Endothelial cell of umbilical vein (primary cell): ENCODE data around the gene FIBCD1. TPM values are rescaled to one million over a fixed set of nuclear protein-coding genes. Genes with fewer than 3 reads are reported as not detected.

Experiments used
- BruUV-seq: library from RNA; stranded (reverse); fragments of 400-500 nt; replicated peaks from 2 replicates; lab custom pipeline; 2021; lab: Mats Ljungman, UMichigan
- CTCF ChIA-PET: fragments of 300-600, 350-600 bp; sonication (Branson Sonifier 250); formaldehyde crosslinking; loops from one replicate; lab custom pipeline; 2021; ENCODE audit warnings: antibody characterized with exemption, inconsistent platforms; lab: Charles Lee
- POLR2A ChIA-PET: fragments of 300-600, 350-600 bp; sonication (Branson Sonifier 250); formaldehyde crosslinking; loops from one replicate; lab custom pipeline; 2021; ENCODE audit warnings: antibody characterized with exemption, inconsistent platforms; lab: Charles Lee
- DNase-seq: peaks from one replicate; pipeline ENCODE4 v3.0.0-alpha.2; 2011; ENCODE audit warnings: low read depth, low spot score
- FAIRE-seq: peaks from 2 replicates; lab custom pipeline; 2011; peaks lifted over from hg19 to GRCh38; lab: Jason Lieb, UNC
- H2AFZ ChIP-seq: 2 replicates; pipeline ENCODE4 v1.6.0; 2012; ENCODE audit warnings: low read depth, low read length, control low read depth, inconsistent platforms
- H3K27ac ChIP-seq: 2 replicates; pipeline ENCODE4 v1.5.1; 2011; ENCODE audit warnings: low read depth, mild to moderate bottlenecking, control low read depth, low read length, moderate library complexity; ENCODE audit not compliant: insufficient read depth
- H3K27me3 ChIP-seq, 2 experiments: 2 replicates each; pipeline versions ENCODE4 v1.6.0 to v1.6.1; 2011; ENCODE audit warnings: low read length in 2 of 2, mixed read lengths in 1 of 2; ENCODE audit not compliant: control insufficient read depth in 2 of 2, insufficient read depth in 2 of 2
- H3K36me3 ChIP-seq, 2 experiments: 2 replicates in 1 of 2; 3 replicates in 1 of 2; pipeline ENCODE4 v1.5.1; 2011; ENCODE audit warnings: low read length in 2 of 2, mild to moderate bottlenecking in 1 of 2, moderate library complexity in 1 of 2; ENCODE audit not compliant: control insufficient read depth in 2 of 2, insufficient read depth in 2 of 2; ENCODE audit errors: extremely low read depth in 1 of 2
- H3K4me1 ChIP-seq: 3 replicates; pipeline ENCODE4 v1.5.1; 2011; ENCODE audit warnings: mild to moderate bottlenecking, low read length; ENCODE audit not compliant: control insufficient read depth, insufficient read depth; ENCODE audit errors: extremely low read depth
- H3K4me2 ChIP-seq: 2 replicates; pipeline ENCODE4 v1.6.1; 2011; ENCODE audit warnings: low read length, control low read depth, mixed read lengths; ENCODE audit not compliant: insufficient read depth
- H3K4me3 ChIP-seq, 3 experiments: fragments of 200-600 bp in 1 of 3; sonication (generic), shearing (Covaris generic) in 1 of 3; replicated peaks in 1 of 3; 2 replicates each; pipeline ENCODE4 v1.5.1; 2011 to 2016; ENCODE audit warnings: control low read depth in 3 of 3, low read length in 3 of 3, mild to moderate bottlenecking in 2 of 3, inconsistent platforms in 1 of 3, low read depth in 1 of 3, moderate library complexity in 1 of 3; ENCODE audit not compliant: insufficient read depth in 1 of 3
- H3K79me2 ChIP-seq: 2 replicates; pipeline ENCODE4 v1.6.0; 2012; ENCODE audit warnings: low read length, inconsistent platforms; ENCODE audit not compliant: control insufficient read depth, insufficient read depth
- H3K9ac ChIP-seq: replicated peaks from 2 replicates; pipeline ENCODE3; 2011; ENCODE audit warnings: low read length, control low read depth; ENCODE audit not compliant: insufficient read depth; ENCODE audit errors: extremely low read depth
- H3K9me1 ChIP-seq: replicated peaks from 3 replicates; pipeline ENCODE4 v1.6.0; 2011; ENCODE audit warnings: mild to moderate bottlenecking, low read length; ENCODE audit not compliant: control insufficient read depth, insufficient read depth; ENCODE audit errors: extremely low read depth
- H3K9me3 ChIP-seq: replicated peaks from 2 replicates; pipeline ENCODE4 v1.5.1; 2012; ENCODE audit warnings: low read length, inconsistent platforms; ENCODE audit not compliant: control insufficient read depth, insufficient read depth
- H4K20me1 ChIP-seq: replicated peaks from 2 replicates; pipeline ENCODE3; 2011; ENCODE audit warnings: mild to moderate bottlenecking, low read length; ENCODE audit not compliant: control insufficient read depth, insufficient read depth; ENCODE audit errors: extremely low read depth
- CTCF ChIP-seq, 2 donors: IDR thresholded peaks; 1 replicate in 1 of 2; 2 replicates in 1 of 2; pipeline ENCODE4 v1.5.1; 2011; ENCODE audit warnings: low read length in 2 of 2, mild to moderate bottlenecking in 2 of 2, moderate library complexity in 2 of 2, control low read depth in 1 of 2, inconsistent platforms in 1 of 2, low read depth in 1 of 2; ENCODE audit not compliant: insufficient read depth in 1 of 2; ENCODE audit errors: extremely low read depth in 1 of 2
- EZH2 ChIP-seq: IDR thresholded peaks from 2 replicates; pipeline ENCODE4 v1.6.1; 2012; ENCODE audit warnings: borderline replicate concordance, low read depth, mild to moderate bottlenecking, moderate library complexity, low read length, inconsistent platforms; ENCODE audit not compliant: severe bottlenecking
- FOS ChIP-seq: IDR thresholded peaks from 2 replicates; pipeline ENCODE4 v1.6.1; 2011; ENCODE audit warnings: mild to moderate bottlenecking, low read length, moderate library complexity, borderline replicate concordance; ENCODE audit not compliant: insufficient read depth
- GATA2 ChIP-seq: IDR thresholded peaks from 2 replicates; pipeline ENCODE4 v1.7.0; 2011; ENCODE audit warnings: low read depth, mild to moderate bottlenecking, moderate library complexity, mixed read lengths, low read length; ENCODE audit not compliant: insufficient read length, insufficient read depth
- JUN ChIP-seq: IDR thresholded peaks from 2 replicates; pipeline ENCODE4 v1.6.1; 2011; ENCODE audit warnings: borderline replicate concordance, low read depth; ENCODE audit not compliant: insufficient read length, insufficient read depth
- MAX ChIP-seq: IDR thresholded peaks from 2 replicates; pipeline ENCODE4 v1.6.1; 2011; ENCODE audit not compliant: insufficient read depth, insufficient read length
- MYC ChIP-seq: IDR thresholded peaks from one replicate; pipeline ENCODE4 v1.6.1; 2011; ENCODE audit warnings: mild to moderate bottlenecking, low read depth, low read length
- POLR2A ChIP-seq: IDR thresholded peaks from 2 replicates; pipeline ENCODE4 v1.6.1; 2012; ENCODE audit warnings: low read depth, mild to moderate bottlenecking, control low read depth, low read length
- POLR2AphosphoS5 ChIP-seq: IDR thresholded peaks from 2 replicates; pipeline ENCODE4 v1.6.1; 2012; ENCODE audit warnings: low read depth, mild to moderate bottlenecking, control low read depth, low read length, moderate library complexity; ENCODE audit not compliant: insufficient read depth
- dilution Hi-C: fragments of 300-500 bp; cut with MboI; formaldehyde crosslinking; loops from one replicate; pipeline ENCODE4 v1.15.0; 2019; ENCODE audit warnings: low sequenced_read_pairs; ENCODE audit not compliant: extremely low pct_ligation_motif_present
- intact Hi-C: fragments of 100-400 bp; cut with micrococcal nuclease; formaldehyde crosslinking; loops from one replicate; pipeline ENCODE4 v1.10.0; 2022
- polyA plus RNA-seq, 4 experiments: library from polyadenylated mRNA; depleted of rRNA in 3 of 4; stranded (reverse) in 3 of 4; unstranded in 1 of 4; fragments of >200 nt; gene quantifications; 2 replicates each; pipeline versions ENCODE4 v1.2.1 to v1.2.3, GENCODE V29; 2011 to 2012; ENCODE audit warnings: missing spikeins in 1 of 4
- total RNA-seq: library from RNA; stranded (reverse); gene quantifications from 2 replicates; pipeline ENCODE4 v1.2.3, GENCODE V29; 2021

FIBCD1 gene
- total and polyA plus RNA-seq, 2 donors (not counting 3 experiments of a cell fraction or from before 2014, with no cell fraction given): 0.14 TPM; not detected in 1

DNA sequence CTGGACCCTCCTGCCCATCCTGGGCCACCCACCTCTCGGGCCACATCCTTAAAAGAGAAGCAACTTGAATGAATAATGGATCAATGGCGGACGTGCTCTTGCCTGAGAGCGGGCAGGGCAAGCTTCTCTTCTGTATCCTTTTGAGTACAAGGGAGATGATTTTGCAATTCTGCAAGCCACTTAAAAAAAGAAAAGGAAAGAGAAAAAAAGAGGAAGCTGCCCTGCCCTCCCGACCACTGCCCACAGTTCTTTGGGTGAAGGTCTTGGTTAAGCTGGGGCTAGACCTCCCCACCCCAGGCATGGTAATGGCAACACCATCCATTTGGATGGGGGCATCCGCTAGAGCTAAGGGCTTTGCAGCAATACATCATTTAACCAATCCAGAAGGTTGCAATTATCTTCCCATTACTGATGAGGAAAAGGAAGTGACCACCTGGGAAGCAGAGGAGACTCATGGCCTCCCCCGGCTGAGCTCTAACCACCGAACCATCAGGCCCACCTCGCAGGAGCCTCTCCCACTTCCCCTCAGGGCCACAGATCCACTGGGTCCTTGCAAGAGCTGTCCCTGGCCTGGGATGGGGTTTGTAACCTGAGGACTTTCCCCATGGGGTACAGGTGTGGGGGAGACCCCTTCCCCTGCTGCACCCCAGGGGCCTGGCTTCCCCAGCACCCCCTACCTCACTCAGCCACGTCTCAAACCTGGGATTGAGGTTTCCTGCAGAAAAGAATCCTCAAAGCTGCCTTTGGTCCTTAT is 42.1 kb upstream of the FIBCD1 start:
- no peaks in the 10 kb centered on the region for H3K79me2 ChIP-seq
- no peaks in the 10 kb centered on the region for H3K27me3 ChIP-seq
- no peak overlapping the region for H3K27ac ChIP-seq
- TF ChIP-seq FOS: no peak
- no peak for TF ChIP-seq POLR2A
- TF ChIP-seq JUN: no peak
- no peak for TF ChIP-seq EZH2
- no peak for TF ChIP-seq GATA2
- no peak for TF ChIP-seq MYC
- no peak for TF ChIP-seq CTCF (IDR thresholded peaks at IDR 0.05; ENCODE audit: extremely low read depth in 1 of 2, insufficient read depth in 1 of 2, low read depth in 1 of 2, low read length in 2 of 2)
- TF ChIP-seq POLR2AphosphoS5: no peak
- TF ChIP-seq MAX: no peak
- no peaks in the 10 kb centered on the region for H3K4me1 ChIP-seq
- no TSS peak for BruUV-seq
- DNase-seq (no peak), FAIRE-seq (no peak)
- no peak overlapping the region for H3K4me3 ChIP-seq
- H3K9ac ChIP-seq: no peak overlapping the region
- dilution Hi-C loops: no loop called here
- CTCF ChIA-PET: interaction anchor here (0.6 to 1.7 kb wide), 3 partner anchors 17 to 282 kb away, joined by 3 to 7 read pairs (median 3); no protein-coding TSS in a partner anchor
- H3K36me3 ChIP-seq: no peaks in the 10 kb centered on the region
- POLR2A ChIA-PET: no interaction called here
- intact Hi-C loops: no loop called here
- no peaks in the 10 kb centered on the region for H3K9me1 ChIP-seq
- H3K4me2 ChIP-seq: no peak overlapping the region
- no peak overlapping the region for H2AFZ ChIP-seq
- H4K20me1 ChIP-seq: no peaks in the 10 kb centered on the region
- no peaks in the 10 kb centered on the region for H3K9me3 ChIP-seq
